Neural progenitor cell (in vitro differentiated cells): ENCODE measurements around the gene FSTL4. TPM values are rescaled to one million over a fixed set of nuclear protein-coding genes. Genes with fewer than 3 reads are reported as not detected.

ENCODE experiments used
- DNase-seq: peaks from one replicate; pipeline ENCODE4 v3.0.0-alpha.2; 2016; ENCODE audit warnings: low spot score
- H2AFZ ChIP-seq: fragments of 200-600 bp; sonication (generic); replicated peaks from 2 replicates; pipeline ENCODE4 v1.6.1; 2016; ENCODE audit warnings: antibody characterized with exemption
- H3F3A ChIP-seq: fragments of 200-600 bp; sonication (generic); 2 replicates; pipeline ENCODE4 v1.6.1; 2016; ENCODE audit warnings: antibody characterized with exemption, low read depth
- H3K27ac ChIP-seq: fragments of 200-600 bp; sonication (generic); 2 replicates; pipeline ENCODE4 v1.5.1; 2016; ENCODE audit warnings: mild to moderate bottlenecking
- H3K27me3 ChIP-seq: fragments of 200-600 bp; sonication (generic); 2 replicates; pipeline ENCODE4 v1.6.1; 2016; ENCODE audit warnings: mild to moderate bottlenecking, moderate library complexity
- H3K36me3 ChIP-seq: fragments of 200-600 bp; sonication (generic); 2 replicates; pipeline ENCODE4 v1.5.1; 2016
- H3K4me1 ChIP-seq: fragments of 200-600 bp; sonication (generic); 2 replicates; pipeline ENCODE4 v1.6.1; 2016; ENCODE audit warnings: mixed run types
- H3K4me2 ChIP-seq: fragments of 200-600 bp; sonication (generic); 2 replicates; pipeline ENCODE4 v1.6.1; 2016
- H3K4me3 ChIP-seq: fragments of 200-600 bp; sonication (generic); 2 replicates; pipeline ENCODE4 v1.5.1; 2016
- H3K79me2 ChIP-seq: fragments of 200-600 bp; sonication (generic); 2 replicates; pipeline ENCODE4 v1.6.1; 2016; ENCODE audit warnings: low read depth
- H3K9ac ChIP-seq: fragments of 200-600 bp; sonication (generic); 2 replicates; pipeline ENCODE4 v1.6.1; 2016
- H3K9me3 ChIP-seq: fragments of 200-600 bp; sonication (generic); 2 replicates; pipeline ENCODE4 v1.5.1; 2016; ENCODE audit warnings: low read depth
- H4K20me1 ChIP-seq: fragments of 200-600 bp; sonication (generic); 2 replicates; pipeline ENCODE4 v1.6.1; 2016; ENCODE audit warnings: low read depth
- H3K27ac Mint-ChIP-seq: 3 replicates; pipeline ENCODE4 v1.8.0; 2021; ENCODE audit warnings: mixed read lengths
- H3K27me3 Mint-ChIP-seq: 2 replicates; pipeline ENCODE4 v1.8.0; 2022; ENCODE audit warnings: low read depth, mild to moderate bottlenecking, inconsistent platforms, moderate library complexity, mixed read lengths; ENCODE audit not compliant: insufficient read depth
- H3K36me3 Mint-ChIP-seq: 3 replicates; pipeline ENCODE4 v1.8.0; 2021; ENCODE audit warnings: mixed read lengths
- H3K4me1 Mint-ChIP-seq: 3 replicates; pipeline ENCODE4 v1.8.0; 2021; ENCODE audit warnings: mixed read lengths
- H3K4me3 Mint-ChIP-seq: 3 replicates; pipeline ENCODE4 v1.8.0; 2021; ENCODE audit warnings: mild to moderate bottlenecking, moderate library complexity, mixed read lengths
- H3K9me3 Mint-ChIP-seq: 3 replicates; pipeline ENCODE4 v1.8.0; 2020; ENCODE audit warnings: mixed read lengths
- CTCF ChIP-seq: fragments of 200-600 bp; sonication (generic); IDR thresholded peaks from 2 replicates; pipeline ENCODE4 v1.5.1; 2017; ENCODE audit warnings: antibody characterized with exemption, mild to moderate bottlenecking
- EZH2 ChIP-seq: fragments of 200-600 bp; sonication (generic); IDR thresholded peaks from 2 replicates; pipeline ENCODE4 v1.6.1; 2017; ENCODE audit warnings: antibody characterized with exemption, mild to moderate bottlenecking, moderate library complexity
- EZH2phosphoT487 ChIP-seq: fragments of 200-600 bp; sonication (generic); IDR thresholded peaks from 2 replicates; pipeline ENCODE4 v1.6.1; 2017; ENCODE audit warnings: antibody characterized with exemption
- total RNA-seq: library from RNA; depleted of rRNA; stranded (reverse); fragments of >200 nt; gene quantifications from 2 replicates; pipeline ENCODE4 v1.2.3, GENCODE V29; 2015; ENCODE audit warnings: low replicate concordance

The FSTL4 gene
- total RNA-seq, 1 donor from 2014 or later, result 0.95 TPM

DNA sequence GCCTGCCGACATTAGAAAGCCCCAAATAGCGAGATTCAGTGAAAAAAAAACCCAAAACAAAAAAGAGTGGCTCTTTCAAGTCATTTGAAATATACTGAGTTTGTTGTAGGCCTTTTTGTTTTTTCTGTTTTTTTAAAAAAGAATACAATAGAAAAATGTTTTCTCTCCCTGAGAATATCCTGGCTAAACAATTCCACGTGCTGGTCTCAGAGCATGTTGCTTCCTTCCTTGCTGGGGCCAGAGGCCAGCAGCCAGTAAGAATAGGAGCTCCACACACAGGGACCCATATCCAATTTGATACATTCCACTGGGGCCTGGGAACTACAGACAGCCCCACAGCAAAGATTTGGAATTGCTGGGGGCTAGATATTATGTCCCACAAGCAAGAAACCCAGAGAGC is 369.1 kb downstream of the FSTL4 start:
- DNase-seq, result no peak
- H3K4me3 Mint-ChIP-seq, result no peak overlapping the region
- Histone ChIP-seq H3K36me3 (no peaks in the 10 kb centered on the region), H3K4me2 (no peak overlapping the region), H3K27me3 (no peaks in the 10 kb centered on the region), H2AFZ (no peak overlapping the region), H4K20me1 (no peaks in the 10 kb centered on the region), H3K4me1 (no peaks in the 10 kb centered on the region), H3K9me3 (no peaks in the 10 kb centered on the region), H3K4me3 (no peak overlapping the region), H3F3A (no peaks in the 10 kb centered on the region), H3K27ac (no peak overlapping the region), H3K79me2 (no peaks in the 10 kb centered on the region), H3K9ac (no peak overlapping the region)
- peaks cover 5% of the 10 kb centered on the region for H3K27me3 Mint-ChIP-seq
- H3K36me3 Mint-ChIP-seq, result no peaks in the 10 kb centered on the region
- peaks cover 5% of the 10 kb centered on the region for H3K9me3 Mint-ChIP-seq
- H3K4me1 Mint-ChIP-seq, result peaks cover 30% of the 10 kb centered on the region
- TF ChIP-seq CTCF (no peak), EZH2phosphoT487 (no peak), EZH2 (no peak)
- H3K27ac Mint-ChIP-seq, result no peak overlapping the region

GRCh38 chr5:133242221-133242835 is 370.0 kb downstream of the FSTL4 start:
- H4K20me1 ChIP-seq, result no peaks in the 10 kb centered on the region
- no peaks in the 10 kb centered on the region for H3K4me1 ChIP-seq
- no peak for TF ChIP-seq CTCF
- no peak for TF ChIP-seq EZH2phosphoT487
- no peak for TF ChIP-seq EZH2
- H3K9me3 Mint-ChIP-seq, result peaks cover 5% of the 10 kb centered on the region
- no peak overlapping the region for H3K4me3 Mint-ChIP-seq
- H3F3A ChIP-seq, result no peaks in the 10 kb centered on the region
- H3K4me1 Mint-ChIP-seq, result peaks cover 34% of the 10 kb centered on the region
- no peaks in the 10 kb centered on the region for H3K79me2 ChIP-seq
- H3K27me3 Mint-ChIP-seq, result peaks cover 5% of the 10 kb centered on the region
- H3K27ac ChIP-seq, result no peak overlapping the region
- no peaks in the 10 kb centered on the region for H3K36me3 ChIP-seq
- no peak overlapping the region for H3K4me2 ChIP-seq
- no peak overlapping the region for H3K27ac Mint-ChIP-seq
- DNase-seq, result no peak
- H3K4me3 ChIP-seq, result no peak overlapping the region
- H3K9ac ChIP-seq, result no peak overlapping the region
- H3K9me3 ChIP-seq, result no peaks in the 10 kb centered on the region
- no peaks in the 10 kb centered on the region for H3K36me3 Mint-ChIP-seq
- H3K27me3 ChIP-seq, result no peaks in the 10 kb centered on the region
- no peak overlapping the region for H2AFZ ChIP-seq

DNA sequence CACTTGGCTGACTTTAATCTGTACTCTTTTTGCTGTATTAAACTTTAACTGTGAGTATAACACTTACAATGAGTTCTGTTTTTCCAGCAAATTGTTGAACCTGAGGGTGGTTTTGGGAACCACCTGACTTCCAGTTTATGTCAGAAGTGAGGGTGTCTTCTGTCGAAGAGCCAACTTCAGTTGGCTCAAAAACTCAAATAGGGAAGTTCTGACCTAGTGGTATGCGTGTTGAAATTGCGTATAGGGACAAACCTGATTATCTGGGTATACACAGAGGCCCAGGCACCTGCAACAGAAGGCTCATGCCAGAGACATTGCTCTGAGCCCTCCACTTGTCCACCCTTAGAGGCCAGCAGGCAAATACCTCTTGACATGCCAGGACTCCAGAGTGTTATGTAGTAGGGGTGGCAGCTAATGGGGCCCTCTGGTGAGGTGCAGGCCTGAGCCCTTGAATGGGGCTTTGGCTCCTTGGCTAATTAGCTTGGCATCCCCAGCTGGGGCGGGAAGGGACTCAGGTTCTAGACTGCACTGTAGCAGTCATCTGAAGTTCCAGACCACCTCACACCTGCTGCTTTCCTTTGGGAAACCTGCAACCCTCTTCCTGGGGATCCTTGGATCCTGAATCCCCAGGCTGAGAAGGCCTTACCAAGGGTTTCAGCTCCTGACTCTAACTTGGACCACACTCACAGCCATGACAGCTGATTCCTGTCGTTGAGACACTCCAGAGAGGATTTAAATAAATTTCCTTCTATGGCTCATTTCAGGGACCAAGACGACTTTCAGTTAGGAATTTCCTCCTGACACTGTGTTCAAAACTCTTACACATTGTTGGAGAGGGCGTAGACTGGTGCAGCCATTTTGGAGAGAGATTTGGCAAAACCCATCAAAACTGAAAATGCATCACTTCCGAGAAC is 370.9 kb downstream of the FSTL4 start:
- Mint-ChIP-seq H3K9me3 (peaks cover 5% of the 10 kb centered on the region), H3K36me3 (no peaks in the 10 kb centered on the region), H3K27ac (no peak overlapping the region), H3K4me3 (no peak overlapping the region), H3K4me1 (peaks cover 37% of the 10 kb centered on the region), H3K27me3 (peaks cover 7% of the 10 kb centered on the region)
- Histone ChIP-seq H3K9me3 (no peaks in the 10 kb centered on the region), H3K4me1 (no peaks in the 10 kb centered on the region), H4K20me1 (no peaks in the 10 kb centered on the region), H3K79me2 (no peaks in the 10 kb centered on the region), H2AFZ (no peak overlapping the region), H3K36me3 (no peaks in the 10 kb centered on the region), H3K4me2 (no peak overlapping the region), H3K9ac (no peak overlapping the region), H3F3A (no peaks in the 10 kb centered on the region), H3K27me3 (no peaks in the 10 kb centered on the region), H3K4me3 (no peak overlapping the region), H3K27ac (no peak overlapping the region)
- no peak for DNase-seq
- TF ChIP-seq CTCF (no peak), EZH2phosphoT487 (no peak), EZH2 (no peak)
